IPS-15b (cell line): ENCODE measurements around the gene MAPKAPK3.
"Not testable (repeated sequence)": the region's sequence is repeated elsewhere in the genome, so short reads cannot be mapped to it uniquely, and the experiment has no call there.

Experiments
- H3K27me3 ChIP-seq: one replicate; pipeline ENCODE4 v1.6.1; 2013; ENCODE audit warnings: low read length; ENCODE audit not compliant: control insufficient read depth, insufficient read depth
- H3K36me3 ChIP-seq: one replicate; pipeline ENCODE4 v1.6.1; 2013; ENCODE audit warnings: low read length; ENCODE audit not compliant: control insufficient read depth, insufficient read depth
- H3K4me1 ChIP-seq: one replicate; pipeline ENCODE4 v1.6.1; 2013; ENCODE audit warnings: mild to moderate bottlenecking, low read length; ENCODE audit not compliant: control insufficient read depth, insufficient read depth
- H3K4me3 ChIP-seq: one replicate; pipeline ENCODE4 v1.5.1; 2013; ENCODE audit warnings: low read depth, low read length
- H3K9ac ChIP-seq: one replicate; pipeline ENCODE4 v1.6.1; 2013; ENCODE audit warnings: low read depth, mild to moderate bottlenecking, low read length
- H3K9me3 ChIP-seq: one replicate; pipeline ENCODE4 v1.6.1; 2013; ENCODE audit warnings: mild to moderate bottlenecking, low read length; ENCODE audit not compliant: control insufficient read depth, insufficient read depth

MAPKAPK3 gene

GRCh38 chr3:50666837-50667236 is 49.9 kb downstream of the MAPKAPK3 start:
- Histone ChIP-seq H3K27me3 (peaks cover 7% of the 10 kb centered on the region), H3K9me3 (no peaks in the 10 kb centered on the region), H3K9ac (no peak overlapping the region), H3K4me3 (no peak overlapping the region), H3K4me1 (peaks cover 4% of the 10 kb centered on the region), H3K36me3 (no peaks in the 10 kb centered on the region)

- H3K36me3 ChIP-seq = no peaks in the 10 kb centered on the region
- H3K27me3 ChIP-seq = peaks cover 31% of the 10 kb centered on the region
- H3K4me1 ChIP-seq = peaks cover 4% of the 10 kb centered on the region
Measured at GRCh38 chr3:50671331-50671730, 54.4 kb downstream of the MAPKAPK3 start.

GRCh38 chr3:50672656-50673055 is 55.7 kb downstream of the MAPKAPK3 start:
- H3K9ac ChIP-seq = no peak overlapping the region
- H3K27me3 ChIP-seq = peaks cover 31% of the 10 kb centered on the region
- no peaks in the 10 kb centered on the region for H3K36me3 ChIP-seq
- no peaks in the 10 kb centered on the region for H3K9me3 ChIP-seq
- peaks cover 4% of the 10 kb centered on the region for H3K4me1 ChIP-seq
- no peak overlapping the region for H3K4me3 ChIP-seq

More at GRCh38 chr3:50671331-50671730, 54.4 kb downstream of the MAPKAPK3 start:
- Histone ChIP-seq H3K9ac (no peak overlapping the region), H3K9me3 (no peaks in the 10 kb centered on the region), H3K4me3 (no peak overlapping the region)

DNA sequence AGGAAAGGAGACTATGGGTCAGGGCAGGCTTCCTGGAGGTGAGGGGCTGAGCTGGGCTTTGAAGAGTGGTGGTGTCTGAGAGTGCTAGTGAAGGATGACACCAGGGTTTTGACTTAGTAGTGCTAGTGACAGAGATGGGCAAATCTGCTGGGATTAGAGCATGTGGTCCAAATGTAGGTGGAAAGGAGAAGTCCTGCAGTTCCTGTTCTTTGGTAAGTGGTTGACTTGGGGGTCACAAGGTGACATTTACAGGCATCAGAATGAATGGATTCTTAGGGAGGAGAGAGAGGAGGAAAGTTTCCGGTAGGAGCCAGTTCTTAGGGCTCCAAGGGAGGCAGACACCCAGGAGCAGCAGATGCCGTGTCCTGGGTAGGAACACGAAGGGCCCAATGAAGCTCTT is 57.0 kb downstream of the MAPKAPK3 start:
- Histone ChIP-seq H3K9ac (peak overlapping the region; percentile 70), H3K9me3 (no peaks in the 10 kb centered on the region), H3K36me3 (no peaks in the 10 kb centered on the region), H3K27me3 (peaks cover 31% of the 10 kb centered on the region), H3K4me3 (peak overlapping the region; percentile 78), H3K4me1 (peaks cover 4% of the 10 kb centered on the region)

DNA sequence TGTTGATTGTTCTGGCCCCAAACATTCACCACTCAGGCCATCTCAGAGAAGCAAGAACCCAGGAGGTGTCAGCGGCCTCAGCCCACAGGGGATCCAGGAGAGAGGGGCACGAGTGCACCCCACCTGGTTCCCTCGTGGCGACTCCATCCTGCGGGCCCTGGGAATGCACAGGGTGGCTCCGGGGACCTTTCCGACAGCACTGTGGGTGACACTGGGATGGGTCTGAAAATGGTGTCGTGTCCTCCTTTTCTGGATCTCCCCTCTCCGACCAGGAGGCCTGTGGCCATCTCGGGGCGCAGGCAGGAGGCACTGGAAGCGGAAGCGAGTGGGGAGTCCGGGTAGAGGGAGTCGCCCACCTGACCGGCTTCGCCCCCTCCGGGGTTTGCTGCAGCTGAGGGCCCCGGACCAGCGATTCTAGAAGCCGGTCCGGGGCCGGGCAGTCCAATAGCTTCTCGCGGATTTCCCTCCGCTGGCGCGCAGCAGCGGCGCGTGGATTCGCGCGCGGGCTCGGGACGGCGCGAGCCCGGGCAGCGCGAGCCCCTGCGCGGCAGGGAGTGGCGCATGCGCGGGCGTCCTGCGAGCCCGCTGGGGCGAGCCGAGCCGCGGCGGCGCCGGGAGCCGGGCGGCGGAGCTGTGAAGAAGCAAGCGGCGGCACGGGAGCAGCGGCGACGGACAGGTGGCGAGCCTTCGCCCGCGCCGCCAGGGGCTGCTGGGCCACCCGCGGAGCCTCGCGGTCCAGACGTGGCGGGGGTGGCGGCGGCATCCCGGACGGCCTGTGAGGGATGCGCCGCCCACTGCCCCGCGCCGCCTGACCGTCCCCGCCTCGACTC is 57.6 kb downstream of the MAPKAPK3 start, which contains the start of gene DOCK3:
TSS of gene DOCK3 (plus strand) at position 579 of the 830 bp plus-strand sequence. CDS start 337 bp downstream, outside the sequence.
- peaks cover 31% of the 10 kb centered on the region for H3K27me3 ChIP-seq

DNA sequence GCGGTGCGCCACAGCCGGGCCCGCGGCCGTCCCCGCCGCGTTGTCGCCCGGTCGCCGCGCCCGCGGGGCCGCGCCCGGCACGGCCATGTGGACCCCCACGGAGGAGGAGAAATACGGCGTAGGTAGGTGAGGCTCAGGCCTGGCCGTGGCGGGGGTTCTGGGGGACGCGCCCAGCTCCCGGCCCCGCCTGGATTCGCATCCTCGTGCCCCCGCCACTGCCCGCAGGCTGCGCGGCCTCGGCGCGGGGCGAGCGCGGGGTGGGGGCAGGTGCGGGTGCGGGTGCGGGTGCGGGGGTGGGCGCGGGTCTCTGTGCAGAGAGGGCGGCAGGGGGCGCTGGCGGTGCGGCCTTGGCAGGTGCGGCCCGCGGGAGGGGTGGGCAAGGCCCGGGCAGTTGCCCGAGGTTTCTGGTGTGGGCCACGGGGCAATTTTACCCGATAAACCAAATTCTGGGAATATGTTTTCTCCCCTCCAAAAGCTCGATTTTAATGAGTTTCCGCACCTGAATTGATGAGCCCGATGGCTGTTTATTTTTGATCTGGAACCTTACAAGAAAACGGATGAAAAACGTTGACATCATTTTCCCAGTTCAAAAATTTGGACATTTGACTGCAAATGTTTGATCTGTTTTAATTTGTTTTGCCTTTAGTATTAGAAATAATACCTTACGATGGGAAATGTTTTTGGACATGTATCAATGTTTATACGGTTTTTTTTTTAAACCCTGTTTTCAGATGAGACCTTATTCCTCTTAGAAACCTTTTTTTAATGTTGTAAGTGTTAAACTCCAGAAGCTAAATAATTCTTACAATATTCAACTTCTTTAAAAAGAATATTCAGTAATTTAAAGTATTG is 58.5 kb downstream of the MAPKAPK3 start:
- Histone ChIP-seq H3K27me3 (peaks cover 31% of the 10 kb centered on the region), H3K4me3 (peak overlapping the region; percentile 61), H3K9ac (peak overlapping the region; percentile 42), H3K4me1 (peaks cover 4% of the 10 kb centered on the region), H3K36me3 (no peaks in the 10 kb centered on the region), H3K9me3 (no peaks in the 10 kb centered on the region)

More for the DNA sequence above, 57.6 kb downstream of the MAPKAPK3 start, which contains the start of gene DOCK3:
- no peaks in the 10 kb centered on the region for H3K9me3 ChIP-seq
- H3K4me3 ChIP-seq = peak within 1 kb of the TSS; percentile 78
- peak within 1 kb of the TSS; percentile 70 for H3K9ac ChIP-seq
- H3K4me1 ChIP-seq = peaks cover 4% of the 10 kb centered on the region
- no peaks in the 10 kb centered on the region for H3K36me3 ChIP-seq

DNA sequence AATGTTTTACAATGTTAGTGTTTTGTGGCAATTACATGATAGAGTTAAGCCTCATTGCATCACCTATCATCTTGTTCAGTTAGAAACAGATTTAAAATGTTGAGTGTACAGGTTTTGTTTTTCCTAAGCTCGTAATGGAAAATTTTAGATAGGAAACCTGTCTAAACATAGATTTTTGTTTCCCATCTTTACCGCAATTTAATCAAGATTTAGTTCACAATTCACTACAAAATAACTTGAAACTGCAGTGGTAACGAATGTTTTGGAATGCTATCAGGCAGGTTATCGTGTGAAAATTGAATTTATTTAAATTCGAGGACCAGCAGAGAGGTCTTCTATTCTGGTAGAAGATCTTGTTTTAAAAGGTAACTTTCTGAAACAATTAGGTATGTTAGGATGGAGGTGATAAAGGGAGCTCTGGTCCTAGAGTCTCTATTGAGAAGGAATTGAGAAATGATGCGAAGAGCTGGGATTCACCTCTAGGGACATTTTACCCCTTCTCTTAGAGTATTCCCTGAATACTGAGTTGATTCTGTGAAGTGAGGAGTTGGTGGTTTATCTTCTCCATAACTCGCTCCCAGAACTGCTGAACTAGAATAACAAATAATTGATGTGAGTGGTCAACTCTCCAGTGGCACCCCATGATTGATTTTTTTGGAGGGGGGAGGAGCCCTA is 59.2 kb downstream of the MAPKAPK3 start:
- H3K27me3 ChIP-seq = peaks cover 27% of the 10 kb centered on the region
- peak overlapping the region; percentile 61 for H3K4me3 ChIP-seq

DNA sequence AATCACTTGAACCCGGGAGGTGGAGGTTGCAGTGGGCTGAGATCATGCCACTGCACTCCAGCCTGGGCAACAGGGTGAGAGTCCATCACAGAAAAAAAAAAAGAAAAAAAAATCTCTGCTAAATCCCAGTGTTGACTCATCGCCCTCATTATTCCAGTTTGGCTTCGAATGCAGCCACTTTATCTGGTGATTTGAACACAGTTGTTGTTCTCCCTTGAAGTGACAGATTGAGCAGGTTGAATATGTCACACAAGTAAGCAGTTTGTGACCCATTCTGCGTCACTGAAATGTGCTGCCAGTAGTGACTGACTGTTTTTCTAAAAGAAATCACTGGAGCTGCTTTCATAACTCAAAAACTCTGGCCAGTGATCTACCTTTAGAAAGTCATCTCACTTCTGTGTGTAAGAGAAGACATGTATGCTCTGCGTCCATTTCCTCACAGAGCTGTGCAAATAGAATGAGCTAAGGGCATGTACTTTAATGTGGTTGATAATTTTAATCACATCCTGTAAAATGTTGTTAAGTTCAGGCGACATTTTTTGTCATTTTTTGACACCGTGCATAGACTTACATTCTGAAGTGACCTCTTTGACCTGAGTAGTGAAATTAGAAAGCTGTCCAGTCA is 70.3 kb downstream of the MAPKAPK3 start:
- Histone ChIP-seq H3K9ac (no peak overlapping the region), H3K4me3 (no peak overlapping the region), H3K27me3 (no peaks in the 10 kb centered on the region), H3K4me1 (peaks cover 6% of the 10 kb centered on the region), H3K9me3 (no peaks in the 10 kb centered on the region), H3K36me3 (no peaks in the 10 kb centered on the region)

More for the DNA sequence above, 59.2 kb downstream of the MAPKAPK3 start:
- H3K9ac ChIP-seq = no peak overlapping the region
- no peaks in the 10 kb centered on the region for H3K9me3 ChIP-seq
- H3K36me3 ChIP-seq = no peaks in the 10 kb centered on the region
- H3K4me1 ChIP-seq = peaks cover 4% of the 10 kb centered on the region

- Histone ChIP-seq H3K4me1 (peaks cover 6% of the 10 kb centered on the region), H3K9me3 (no peaks in the 10 kb centered on the region), H3K27me3 (no peaks in the 10 kb centered on the region), H3K36me3 (no peaks in the 10 kb centered on the region), H3K4me3 (no peak overlapping the region), H3K9ac (no peak overlapping the region)
Measured at GRCh38 chr3:50687916-50688315, 71.0 kb downstream of the MAPKAPK3 start.

DNA sequence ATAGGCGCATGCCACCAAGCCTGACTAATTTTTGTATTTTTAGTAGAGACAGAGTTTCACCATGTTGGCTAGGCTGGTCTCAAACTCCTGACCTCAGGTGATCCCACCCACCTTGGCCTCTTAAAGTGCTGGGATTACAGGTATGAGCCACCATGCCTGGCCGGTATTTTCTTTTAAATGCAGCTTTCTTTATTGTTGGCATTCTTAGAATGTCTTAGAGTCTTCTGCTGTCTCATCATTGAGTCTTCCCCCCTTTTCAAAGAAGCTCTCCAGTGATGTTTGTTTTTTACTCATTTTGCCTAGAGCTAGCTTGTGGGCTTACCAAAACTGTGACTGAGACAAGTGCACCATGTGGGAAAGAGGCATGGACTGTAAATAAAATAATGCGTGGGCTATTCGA is 71.7 kb downstream of the MAPKAPK3 start:
- H3K4me3 ChIP-seq, H3K4me1 ChIP-seq, H3K36me3 ChIP-seq, H3K27me3 ChIP-seq, H3K9ac ChIP-seq, H3K9me3 ChIP-seq: not testable (repeated sequence)

- no peaks in the 10 kb centered on the region for H3K27me3 ChIP-seq
- no peak overlapping the region for H3K4me3 ChIP-seq
- no peaks in the 10 kb centered on the region for H3K9me3 ChIP-seq
- H3K9ac ChIP-seq = no peak overlapping the region
- peaks cover 6% of the 10 kb centered on the region for H3K4me1 ChIP-seq
- no peaks in the 10 kb centered on the region for H3K36me3 ChIP-seq
Measured at GRCh38 chr3:50689558-50689957, 72.6 kb downstream of the MAPKAPK3 start.
